Erythroblast (primary cell): ENCODE data around the gene HOMER1.

Source experiments
- GATA1 ChIP-seq: IDR thresholded peaks from 2 replicates; pipeline ENCODE4 v1.6.1; 2011; ENCODE audit warnings: low read depth, mild to moderate bottlenecking, control low read depth, low read length, moderate library complexity
- POLR2A ChIP-seq: IDR thresholded peaks from 2 replicates; pipeline ENCODE4 v1.6.1; 2011; ENCODE audit warnings: mild to moderate bottlenecking, low read length

- TF ChIP-seq POLR2A (no peak), GATA1 (no peak)
These were observed 41.5 kb upstream of the HOMER1 start for GRCh38 chr5:79555418-79555817.
